HG03064 (cell line): ENCODE measurements around the gene SBF1.

Source experiments
- ATAC-seq: cut with Tn5 transposase; IDR thresholded peaks from one replicate; pipeline ENCODE4 v1.9.1; 2021; ENCODE audit warnings: low read depth; ENCODE audit not compliant: unreplicated experiment

Gene SBF1

GRCh38 chr22:50447576-50448551 lies 27.0 kb downstream of the SBF1 start:
- no peak for ATAC-seq

- no peak for ATAC-seq
These were observed 27.9 kb downstream of the SBF1 start for GRCh38 chr22:50446708-50447575.

GRCh38 chr22:50445880-50446707 lies 28.7 kb downstream of the SBF1 start:
- ATAC-seq: no peak

GRCh38 chr22:50445071-50445879 lies 29.6 kb downstream of the SBF1 start:
- ATAC-seq: no peak

- no peak for ATAC-seq
These were observed 30.2 kb downstream of the SBF1 start for GRCh38 chr22:50444663-50445062.

- no peak for ATAC-seq
These were observed 30.8 kb downstream of the SBF1 start for GRCh38 chr22:50443801-50444625.

DNA sequence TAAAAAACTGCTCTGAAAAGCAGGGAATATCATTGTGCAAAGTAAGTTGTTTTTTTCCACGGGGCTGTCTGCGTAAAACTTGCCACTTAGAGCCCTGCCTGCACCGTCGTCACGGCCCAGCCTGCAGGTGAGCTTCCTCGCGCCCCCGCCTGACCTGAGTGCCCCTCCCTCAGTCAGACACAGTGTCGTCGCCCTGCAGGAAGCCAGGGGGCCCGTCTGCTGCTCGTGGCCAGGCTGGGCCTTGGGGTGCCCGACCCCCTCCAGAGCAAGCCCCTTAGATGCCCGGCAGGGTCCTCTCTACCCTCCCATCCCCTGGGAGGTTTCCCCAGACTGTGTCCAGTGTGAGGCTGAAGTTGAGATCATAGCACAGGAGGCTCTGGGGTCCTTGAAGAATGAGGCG lies 31.6 kb downstream of the SBF1 start:
- ATAC-seq: no peak

DNA sequence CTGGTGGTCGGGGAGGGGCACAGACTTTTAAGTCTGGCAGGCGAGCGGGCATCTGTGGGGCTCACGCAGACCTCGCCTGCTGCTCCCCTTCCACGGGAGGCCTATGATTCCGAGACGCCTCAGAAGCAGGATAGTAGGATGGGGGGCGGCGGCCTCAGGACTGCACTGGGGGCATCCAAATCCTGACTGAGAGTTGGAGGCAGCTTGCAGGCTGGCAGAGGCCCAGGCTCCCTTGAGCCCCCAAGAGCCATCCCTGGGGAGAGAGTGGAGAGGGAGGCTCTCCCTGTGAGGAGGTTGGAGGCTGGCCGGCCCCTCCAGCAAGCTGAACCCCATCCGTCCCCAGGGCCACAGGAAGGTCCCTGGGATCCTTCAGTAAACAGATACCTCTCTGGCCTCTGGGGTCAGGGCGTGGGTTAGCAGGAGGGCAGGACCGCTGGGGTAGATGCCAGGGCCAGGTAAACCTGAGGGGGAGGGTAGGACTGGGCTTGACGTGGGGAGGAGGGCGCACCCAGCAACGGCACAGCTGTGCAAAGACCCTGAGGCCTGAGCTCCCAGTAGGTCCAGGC lies 33.3 kb downstream of the SBF1 start:
- ATAC-seq: no peak

- ATAC-seq: no peak
These were observed 34.1 kb downstream of the SBF1 start for GRCh38 chr22:50440544-50441249.

- no peak for ATAC-seq
These were observed 34.9 kb downstream of the SBF1 start for GRCh38 chr22:50439871-50440331.

- ATAC-seq: no peak
These were observed 35.4 kb downstream of the SBF1 start for GRCh38 chr22:50439314-50439870.

DNA sequence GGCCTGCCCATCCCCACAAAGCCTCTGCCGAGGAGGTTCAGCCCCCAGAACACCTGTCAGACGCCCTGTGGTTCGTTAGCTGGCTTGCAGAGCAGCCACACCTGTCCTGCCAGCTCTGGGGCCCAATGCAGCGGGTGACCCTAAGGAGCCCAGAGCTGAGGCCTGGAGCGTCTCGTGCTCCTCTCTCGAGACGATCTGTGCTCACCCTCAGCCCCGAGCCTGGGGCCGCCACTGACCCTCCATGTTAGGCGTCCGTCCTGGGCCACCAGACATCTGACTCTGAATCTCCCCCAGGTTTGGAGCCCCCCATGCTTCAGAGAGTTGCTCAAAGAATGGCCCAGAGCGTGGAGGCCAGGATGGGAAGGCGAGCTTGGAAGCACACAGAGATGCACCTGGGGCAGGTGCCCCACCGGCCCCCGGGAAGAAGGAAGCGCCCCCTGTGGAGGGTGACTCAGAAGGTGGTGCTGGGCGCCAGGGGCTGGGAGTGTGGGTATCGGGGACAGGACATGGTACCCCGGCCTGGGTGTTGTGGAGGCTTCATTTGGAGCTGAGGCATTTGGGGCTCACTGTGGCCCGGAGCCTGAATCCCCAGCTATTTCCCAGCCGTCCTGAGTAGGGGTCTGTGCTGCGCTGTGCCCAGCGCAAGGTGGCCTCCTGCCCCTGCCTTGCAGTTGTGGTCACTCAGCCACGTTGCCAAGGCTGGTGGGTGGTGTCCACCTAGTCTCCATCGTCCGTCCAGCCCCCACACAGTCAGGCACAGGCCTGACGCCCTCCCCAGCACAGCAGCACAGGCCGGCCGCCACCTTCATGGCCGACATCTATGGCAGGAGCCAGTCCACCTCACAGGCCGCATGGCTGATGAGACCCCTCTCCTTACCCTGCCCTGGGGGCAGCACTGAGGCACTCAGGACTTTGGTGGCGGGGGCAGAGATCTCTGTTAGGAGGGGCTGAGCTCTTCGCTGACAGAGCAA lies 36.2 kb downstream of the SBF1 start:
- no peak for ATAC-seq

DNA sequence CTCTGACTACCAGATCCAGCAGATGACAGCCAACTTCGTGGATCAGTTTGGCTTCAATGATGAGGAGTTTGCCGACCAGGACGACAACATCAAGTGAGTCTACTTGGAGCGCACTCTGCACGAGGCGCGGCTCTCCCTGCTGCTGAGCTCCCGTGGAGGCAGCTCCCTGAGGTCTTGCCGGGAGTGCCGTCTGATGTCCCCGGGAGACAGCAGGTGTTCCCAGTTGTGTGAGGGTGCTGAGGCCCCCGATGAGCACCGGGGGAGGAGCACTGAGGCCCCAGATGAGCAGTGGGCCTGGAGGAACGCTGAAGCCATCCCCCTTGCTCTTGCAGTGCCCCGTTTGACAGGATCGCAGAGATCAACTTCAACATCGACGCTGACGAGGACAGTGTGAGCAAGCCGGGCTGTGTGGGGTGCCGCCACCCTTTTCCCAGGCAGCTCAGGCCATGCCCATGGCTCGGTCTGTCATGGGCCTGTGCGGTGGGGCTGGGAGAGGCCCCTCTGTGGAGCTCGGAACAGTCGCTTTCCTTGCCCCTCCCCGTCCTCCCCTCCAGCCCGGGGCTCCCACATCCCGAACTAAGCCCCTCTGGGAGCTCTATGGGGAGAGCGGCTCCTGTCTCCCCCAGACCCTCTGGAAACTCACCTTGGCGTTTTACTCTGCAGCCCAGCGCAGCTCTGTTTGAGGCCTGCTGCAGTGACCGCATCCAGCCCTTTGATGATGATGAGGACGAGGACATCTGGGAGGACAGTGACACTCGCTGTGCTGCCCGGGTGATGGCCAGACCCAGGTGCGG lies 37.1 kb downstream of the SBF1 start:
- no peak for ATAC-seq

DNA sequence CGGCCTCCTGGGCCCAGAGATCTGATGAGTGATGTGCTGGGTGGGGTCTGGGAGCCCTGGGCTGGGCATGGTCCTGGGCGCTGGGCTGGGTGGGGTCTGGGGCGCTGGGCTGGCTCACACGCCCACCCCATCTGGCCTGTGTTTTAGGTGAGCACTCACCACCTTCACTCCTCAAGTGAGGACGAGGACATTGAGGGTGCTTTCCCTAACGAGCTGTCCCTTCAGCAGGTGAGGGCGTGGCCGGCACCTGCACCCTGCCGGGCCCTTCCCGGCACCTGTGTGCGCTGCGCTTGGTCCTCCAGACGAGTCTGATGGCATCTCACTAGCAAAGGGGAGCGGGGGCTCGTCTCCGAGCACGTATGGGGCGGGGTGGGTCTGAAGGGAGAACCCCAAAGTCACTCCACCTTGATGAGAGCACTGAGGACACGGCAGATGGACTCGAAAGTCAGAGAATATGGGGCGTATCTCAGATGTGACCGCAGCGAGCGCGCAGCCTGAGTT lies 37.9 kb downstream of the SBF1 start:
- no peak for ATAC-seq
